H1 (cell line): ENCODE data around the gene SLC12A8.

ENCODE experiments used
- CTCF ChIP-seq, 3 experiments: IDR thresholded peaks; 1 replicate in 2 of 3; 2 replicates in 1 of 3; pipeline versions ENCODE4 v1.5.1 to v1.6.1; 2011; ENCODE audit warnings: low read length in 3 of 3, mild to moderate bottlenecking in 3 of 3, inconsistent platforms in 2 of 3, low read depth in 1 of 3, moderate library complexity in 1 of 3; ENCODE audit not compliant: insufficient read depth in 1 of 3; ENCODE audit errors: control extremely low read depth in 1 of 3
- NANOG ChIP-seq: IDR thresholded peaks from 2 replicates; pipeline ENCODE4 v1.6.1; 2011; ENCODE audit warnings: low read length, low read depth, mild to moderate bottlenecking, inconsistent platforms; ENCODE audit not compliant: insufficient read depth, poor library complexity, severe bottlenecking
- POLR2A ChIP-seq, 2 experiments: IDR thresholded peaks; 1 replicate in 1 of 2; 2 replicates in 1 of 2; pipeline ENCODE4 v1.6.1; 2011; ENCODE audit warnings: low read depth in 2 of 2, low read length in 2 of 2, mild to moderate bottlenecking in 2 of 2; ENCODE audit errors: control extremely low read depth in 1 of 2

DNA sequence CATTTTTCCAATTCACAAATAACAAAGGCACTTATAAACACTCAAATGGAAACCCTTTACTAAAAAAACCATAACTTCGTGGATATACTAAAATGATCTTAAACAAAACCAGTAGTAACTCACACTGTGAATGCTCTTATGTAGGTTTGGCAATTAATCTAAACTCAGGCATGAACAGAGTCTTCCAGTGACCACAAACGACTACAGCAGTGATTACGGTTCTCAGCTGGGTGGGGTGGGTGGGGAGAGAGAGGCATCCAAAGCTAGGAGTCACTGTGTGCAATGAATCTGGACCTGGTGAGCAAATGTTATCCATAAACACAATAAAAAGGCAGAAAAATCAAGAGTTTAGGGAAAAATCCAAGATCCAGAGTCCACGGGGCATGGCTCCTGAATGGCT is 21.3 kb downstream of the SLC12A8 start:
- TF ChIP-seq CTCF (IDR thresholded peaks at IDR 0.05; ENCODE audit: control extremely low read depth in 1 of 3, insufficient read depth in 1 of 3, low read depth in 1 of 3, low read length in 3 of 3) (no peak), POLR2A (IDR thresholded peaks at IDR 0.05; ENCODE audit: control extremely low read depth in 1 of 2, low read depth in 2 of 2, low read length in 2 of 2) (no peak), NANOG (no peak)
